ENCODE data around the gene C8A.

The C8A gene

DNA sequence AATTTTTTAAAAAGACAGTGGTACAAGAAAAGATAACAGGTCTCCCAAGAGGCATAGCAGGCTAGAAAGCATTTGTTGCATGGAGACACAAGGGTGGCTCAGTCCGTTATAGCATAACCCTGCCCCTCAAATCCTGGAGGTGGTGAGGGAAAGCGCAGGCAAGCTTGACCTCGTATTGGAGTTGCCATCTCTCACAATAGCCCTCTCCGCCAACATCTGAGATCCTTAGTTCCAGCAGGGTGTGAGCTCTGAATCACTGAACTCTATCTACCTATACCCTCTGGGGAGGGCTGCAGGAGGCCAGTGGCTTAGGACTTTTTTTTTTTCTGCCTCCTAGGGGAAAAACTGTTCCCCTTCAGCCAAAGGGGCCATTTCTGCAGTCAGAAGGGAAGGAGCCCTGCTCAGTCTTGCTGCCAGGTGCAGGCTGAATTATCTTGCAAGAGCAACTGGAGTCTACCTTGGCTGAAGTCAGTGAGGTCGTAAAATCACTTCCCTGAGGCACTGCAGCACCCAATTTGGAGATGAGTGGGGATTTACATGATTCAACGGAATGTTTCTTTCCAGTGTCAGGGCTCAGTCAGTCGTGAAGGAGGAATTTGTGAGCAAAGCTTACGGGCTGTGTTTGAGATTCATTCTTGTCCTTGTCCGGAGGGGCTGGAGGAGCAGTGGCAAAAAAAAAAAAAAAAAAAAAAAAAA lies 17.2 kb upstream of the C8A start:
- DNase-seq: no peak

DNA sequence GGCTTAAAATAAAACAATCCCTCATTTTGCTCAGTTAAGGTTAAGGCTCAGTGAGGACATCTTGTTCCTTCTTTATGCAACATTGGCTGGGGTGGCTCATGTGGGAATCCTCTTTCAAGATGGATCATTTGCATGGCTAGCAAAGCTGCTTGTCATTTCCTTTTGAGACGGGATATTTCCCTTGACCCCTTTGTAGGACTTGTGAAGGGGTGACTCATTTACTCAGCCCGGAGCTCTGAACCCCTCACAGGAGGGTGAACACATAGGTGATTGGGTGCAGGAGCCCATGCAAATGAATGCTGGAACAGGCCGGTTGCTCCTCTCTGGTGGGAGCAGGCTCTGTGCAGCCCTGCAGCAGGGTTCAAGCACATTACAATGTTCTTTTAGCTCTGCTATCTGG lies 15.8 kb upstream of the C8A start:
- no peak for DNase-seq

DNA sequence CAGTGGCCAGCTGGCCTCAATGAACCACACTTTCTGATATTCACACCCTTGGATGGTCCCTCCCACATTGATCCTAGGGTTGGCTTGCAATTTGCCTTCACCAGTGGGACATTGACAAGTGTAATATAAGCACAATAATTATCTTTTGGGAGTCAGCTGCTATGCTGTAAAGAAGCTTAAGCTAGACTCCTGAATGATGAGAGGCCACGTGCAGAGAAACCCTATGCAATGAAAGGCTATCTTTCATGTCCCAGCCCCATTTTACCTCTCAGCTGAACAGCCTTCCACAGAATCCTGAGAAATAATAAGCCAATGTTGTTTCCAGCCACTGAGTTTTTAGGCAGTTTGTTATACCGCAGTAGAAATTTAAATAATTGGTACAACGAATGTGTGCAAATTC lies 11.1 kb upstream of the C8A start:
- DNase-seq: no peak

DNA sequence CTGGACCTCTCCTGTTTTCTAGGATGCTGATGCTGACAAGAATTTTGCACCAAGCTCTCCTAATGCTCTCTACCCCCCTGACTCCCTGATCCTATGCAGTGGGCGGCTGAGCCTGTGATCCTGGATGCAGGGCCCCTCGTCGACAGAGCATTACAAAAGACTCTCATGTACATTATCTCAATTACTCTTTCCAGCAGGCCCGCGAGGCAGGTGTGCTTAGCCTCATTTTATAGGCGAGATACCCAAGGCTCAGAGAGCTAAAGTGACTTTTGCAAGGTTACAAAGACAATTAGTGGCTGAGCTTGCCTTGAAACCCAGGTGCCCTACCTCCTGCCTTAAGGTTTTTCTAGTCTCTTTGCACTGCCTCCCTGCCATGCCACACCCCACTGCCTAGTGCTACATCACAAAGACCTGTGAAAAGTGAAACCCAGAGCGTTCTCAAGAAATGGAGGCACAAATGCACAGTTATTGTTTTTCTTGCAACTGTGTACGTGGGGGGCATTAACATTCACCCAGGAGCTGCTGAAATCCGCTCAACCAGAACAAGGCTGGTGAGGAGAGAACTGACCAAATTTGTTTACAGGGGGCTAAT lies 10.0 kb upstream of the C8A start:
- no peak for DNase-seq

DNA sequence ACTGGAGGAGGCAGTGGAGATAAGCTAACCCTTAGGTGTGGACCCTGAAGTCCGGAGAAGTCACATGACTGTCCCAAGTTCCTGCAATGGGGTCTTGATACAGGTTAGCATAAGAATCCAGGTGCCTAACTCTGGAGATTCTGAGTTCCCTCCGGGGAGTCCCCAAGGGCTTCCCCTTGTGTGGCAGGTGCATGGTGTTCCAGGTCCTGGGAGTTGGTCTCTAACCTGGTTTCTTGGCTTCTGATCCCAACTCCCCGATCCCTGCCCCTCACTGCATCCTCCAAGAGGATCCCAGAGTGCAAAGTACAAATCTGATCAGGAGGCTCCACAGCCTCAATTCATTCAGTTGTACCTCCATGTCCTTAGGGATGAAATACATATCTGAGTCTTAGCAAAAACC lies 9.3 kb upstream of the C8A start:
- DNase-seq: no peak

DNA sequence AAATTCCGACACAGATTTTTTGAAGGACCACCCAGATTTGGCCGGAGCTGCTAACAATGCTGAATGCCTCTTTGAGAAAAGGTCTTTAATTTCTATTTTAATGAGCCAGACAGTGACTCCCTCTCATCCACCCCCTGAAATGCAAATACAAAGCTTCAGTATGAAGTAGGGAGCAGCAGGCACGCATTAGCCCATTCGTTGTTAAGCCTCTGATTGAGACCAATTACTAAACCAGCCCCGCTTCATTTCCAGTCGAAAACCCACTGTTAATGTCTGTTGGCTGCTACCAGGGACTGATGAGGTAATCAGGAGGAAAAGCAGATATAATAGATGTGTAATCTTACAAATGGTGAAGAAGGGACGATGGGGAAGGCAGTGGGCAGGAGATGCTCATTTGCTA lies 4.8 kb upstream of the C8A start:
- no peak for DNase-seq

DNA sequence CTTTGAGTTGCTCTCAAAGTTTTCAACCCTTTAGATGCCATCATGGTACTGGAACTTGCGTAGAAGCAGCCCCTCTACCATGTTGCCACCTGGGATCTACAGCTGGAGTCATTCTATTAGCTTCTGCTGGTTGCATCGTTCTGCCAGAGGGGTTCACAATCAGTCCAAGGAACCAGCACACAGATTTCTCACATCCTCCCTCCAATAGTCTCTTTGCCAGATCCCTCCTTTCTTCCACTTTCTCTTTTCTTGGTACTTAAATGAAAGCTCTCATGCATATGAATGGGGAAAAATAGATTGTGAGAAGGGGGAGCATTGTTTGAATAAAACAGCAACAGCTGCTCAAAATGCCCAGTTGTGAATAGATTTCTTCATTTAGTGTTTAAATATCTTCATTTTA lies 4.2 kb upstream of the C8A start:
- DNase-seq: no peak

DNA sequence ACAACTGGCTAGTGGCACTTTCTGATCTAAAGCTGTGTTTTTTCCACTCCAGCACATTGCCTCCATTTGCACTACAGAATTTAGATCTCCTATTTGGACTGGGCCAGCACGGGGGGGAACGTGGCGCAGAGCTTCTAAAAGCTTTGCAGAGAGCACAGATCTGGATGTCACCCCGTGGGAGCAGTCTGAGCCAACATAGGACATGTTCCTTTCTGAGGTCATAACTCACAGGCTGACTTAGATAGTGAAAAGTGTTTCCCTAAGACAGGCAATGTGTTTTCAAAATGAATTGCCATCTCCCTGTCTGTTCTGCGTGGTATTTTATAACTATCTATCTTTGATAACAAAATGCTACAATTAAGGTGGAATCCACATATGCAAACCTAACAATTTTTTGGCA lies 3.7 kb upstream of the C8A start:
- DNase-seq: no peak

DNA sequence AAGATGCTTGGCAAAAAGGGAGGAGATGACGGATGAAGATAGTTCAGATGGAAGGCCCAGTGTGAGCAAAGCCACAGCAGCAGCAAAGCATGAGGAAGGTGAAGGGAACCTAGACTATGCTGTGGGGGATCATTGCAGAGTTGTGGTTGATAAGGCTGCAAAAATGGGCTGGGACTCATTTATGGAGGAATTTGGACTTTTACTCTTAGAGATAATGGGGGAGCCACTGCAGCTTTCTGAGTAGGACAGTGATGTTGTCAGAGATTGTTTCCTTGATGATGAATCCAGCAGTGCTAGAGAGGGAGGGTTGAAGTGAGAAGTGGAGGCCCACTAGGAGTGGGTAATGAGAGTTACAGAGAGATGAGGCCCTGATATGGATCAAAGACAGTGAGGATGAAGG lies 2.1 kb upstream of the C8A start:
- DNase-seq: no peak

DNA sequence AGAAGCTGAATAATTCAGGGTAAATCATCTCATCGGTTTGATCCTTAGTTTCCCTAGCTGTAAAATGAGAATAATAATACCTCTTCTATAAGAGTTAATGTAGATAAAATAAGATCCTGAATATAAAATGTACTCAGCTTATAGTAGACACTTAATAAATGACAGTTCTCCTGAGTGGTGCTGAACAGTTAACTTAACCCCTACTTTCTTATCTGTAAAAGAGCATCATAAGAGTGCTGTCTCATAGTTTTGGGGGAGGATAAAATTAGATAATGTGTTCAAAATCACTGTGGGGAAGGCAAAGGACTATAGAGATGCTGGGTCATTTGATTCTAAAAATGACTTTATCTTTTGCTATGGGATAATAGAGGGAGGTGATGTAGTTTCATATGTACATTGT lies 593 bp downstream of the C8A start:
- DNase-seq: no peak

DNA sequence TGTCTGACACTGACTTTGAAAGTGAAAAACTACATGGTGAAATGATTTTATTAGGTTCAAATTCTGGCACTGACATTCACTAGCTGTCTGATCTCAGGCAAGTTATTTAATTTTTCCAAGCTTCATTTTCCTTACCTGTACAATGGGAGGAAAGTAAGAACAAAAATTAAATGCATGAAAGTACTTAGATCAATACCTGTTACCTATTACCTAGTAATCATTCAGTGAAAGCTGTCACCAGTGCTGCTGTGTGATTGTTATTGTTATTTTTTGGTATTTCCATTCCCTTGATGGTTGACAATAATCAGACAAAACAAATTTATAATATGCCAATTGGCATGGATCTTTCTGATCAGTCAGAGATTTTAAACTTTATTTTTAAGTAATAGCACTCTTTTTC lies 1.6 kb downstream of the C8A start:
- no peak for DNase-seq

DNA sequence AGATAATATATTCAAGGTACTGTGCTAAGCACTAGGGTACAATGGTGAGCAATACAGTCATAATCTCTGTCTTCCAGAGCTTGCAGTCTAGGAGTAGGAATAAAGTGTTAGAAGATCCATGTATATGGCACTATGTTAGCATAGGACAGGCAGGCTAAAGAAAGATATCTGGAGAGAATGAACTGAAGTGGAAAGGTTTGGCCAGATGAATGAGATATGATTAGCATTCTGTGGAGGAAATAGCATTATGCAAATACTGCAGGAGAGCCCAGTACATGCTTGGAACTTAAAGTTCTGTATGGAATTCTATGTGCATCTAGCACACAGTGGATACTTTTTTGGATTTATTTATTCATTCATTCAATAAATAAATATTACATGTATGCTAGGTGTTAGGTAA lies 4.7 kb downstream of the C8A start:
- DNase-seq: no peak

DNA sequence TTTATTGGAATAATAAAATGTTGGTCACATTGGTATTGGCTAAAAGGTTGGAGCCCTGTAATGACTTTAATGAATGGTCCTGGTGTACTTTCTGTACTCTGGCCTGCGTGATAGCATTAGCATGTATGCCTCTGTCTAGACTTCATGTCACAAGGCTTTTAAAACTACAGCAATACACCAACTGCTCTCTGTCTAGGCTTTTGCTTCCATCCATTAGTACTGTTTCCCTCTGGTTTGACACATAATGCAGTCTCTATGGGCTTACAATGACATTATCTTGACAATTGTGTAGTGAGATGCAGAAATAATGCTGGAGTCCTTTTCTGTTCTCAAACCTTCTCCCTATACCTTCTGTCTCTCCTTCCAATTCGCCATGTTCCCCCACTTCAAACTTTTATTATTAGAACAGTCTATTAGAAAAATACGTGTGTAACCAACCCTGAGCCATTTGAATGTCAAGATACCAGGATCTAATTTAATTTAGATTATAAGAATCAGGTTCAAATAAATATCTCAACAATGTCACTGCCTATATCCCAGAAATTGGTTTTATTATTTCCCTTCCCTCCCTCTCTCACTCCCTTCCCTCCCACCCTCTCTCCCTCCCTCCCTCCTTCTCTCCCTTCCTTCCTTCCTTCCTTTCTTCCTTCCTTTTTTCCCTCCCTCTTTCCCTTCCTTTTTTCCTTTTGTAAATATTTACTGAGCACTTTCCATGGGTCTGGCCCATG lies 8.8 kb downstream of the C8A start:
- no peak for DNase-seq

DNA sequence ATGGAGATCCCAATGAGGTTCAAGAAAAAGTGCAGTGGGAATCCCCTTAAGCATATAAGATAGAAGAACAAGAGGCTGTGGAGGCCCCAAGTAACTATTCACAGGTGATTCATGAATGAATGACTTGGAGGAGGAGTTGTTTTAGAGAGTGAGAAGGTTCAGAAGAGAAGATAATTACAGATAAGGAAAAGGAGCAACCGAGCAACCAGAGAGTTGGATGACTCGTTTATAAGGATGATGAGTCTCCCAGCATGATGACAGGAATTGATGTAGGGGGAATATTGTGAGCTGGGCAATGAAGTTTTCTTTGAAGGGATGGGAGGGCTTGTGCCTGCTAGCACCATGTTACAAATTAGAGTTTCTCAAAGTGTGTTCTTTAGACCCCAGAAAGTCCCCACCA lies 9.8 kb downstream of the C8A start:
- no peak for DNase-seq

DNA sequence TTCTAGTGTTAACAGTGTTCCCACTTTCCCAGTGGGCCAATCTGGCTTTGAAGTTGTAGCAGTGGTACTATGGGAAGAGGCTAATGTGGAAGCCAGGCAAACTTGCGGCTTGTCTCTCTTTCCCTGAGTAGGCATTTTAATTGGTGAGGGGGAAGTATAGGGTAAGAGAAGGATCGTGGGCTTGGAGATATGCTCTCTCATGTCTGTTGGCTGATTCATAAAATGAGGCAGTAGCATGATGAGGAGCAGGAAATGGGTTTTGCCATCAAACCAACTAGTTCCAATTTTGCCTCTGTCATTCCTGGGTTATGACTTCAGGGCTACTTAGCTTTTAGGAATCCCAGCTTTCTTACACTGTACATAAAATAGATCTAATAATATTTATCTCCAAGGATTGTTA lies 12.1 kb downstream of the C8A start:
- no peak for DNase-seq

DNA sequence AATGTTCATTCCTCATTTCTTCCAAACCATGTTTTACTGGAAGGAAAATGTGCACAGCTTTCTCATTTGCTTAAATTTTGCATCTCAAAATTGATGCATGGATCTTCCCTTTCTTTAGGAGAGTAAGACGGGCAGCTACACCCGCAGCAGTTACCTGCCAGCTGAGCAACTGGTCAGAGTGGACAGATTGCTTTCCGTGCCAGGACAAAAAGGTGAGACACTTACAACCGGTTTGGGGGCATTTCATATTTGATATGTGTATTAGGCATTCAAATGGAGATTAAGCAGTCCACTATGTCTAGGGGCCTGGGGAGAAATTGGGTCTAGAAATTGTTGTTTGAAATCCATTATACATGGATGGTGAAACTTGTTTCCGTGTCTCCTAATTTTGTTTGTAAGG lies 12.9 kb downstream of the C8A start:
- no peak for DNase-seq

DNA sequence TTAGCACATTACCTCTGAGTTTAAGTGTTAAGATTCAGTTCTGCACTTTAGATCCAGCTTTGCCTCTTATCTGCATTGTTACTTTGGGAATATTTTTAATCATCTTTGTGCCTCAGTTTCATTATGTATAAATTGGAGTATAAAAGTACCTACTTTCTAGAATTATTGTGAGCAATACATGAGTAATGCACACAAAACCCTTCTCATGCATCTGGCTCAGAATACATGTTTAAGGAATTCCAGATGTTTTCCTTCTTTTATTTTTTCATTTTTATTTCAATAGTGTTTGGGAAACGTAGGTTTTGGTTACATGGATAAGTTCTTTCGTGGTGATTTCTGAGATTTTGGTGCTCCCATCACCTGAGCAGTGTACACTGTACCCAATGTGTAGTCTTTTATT lies 14.2 kb downstream of the C8A start:
- no peak for DNase-seq

DNA sequence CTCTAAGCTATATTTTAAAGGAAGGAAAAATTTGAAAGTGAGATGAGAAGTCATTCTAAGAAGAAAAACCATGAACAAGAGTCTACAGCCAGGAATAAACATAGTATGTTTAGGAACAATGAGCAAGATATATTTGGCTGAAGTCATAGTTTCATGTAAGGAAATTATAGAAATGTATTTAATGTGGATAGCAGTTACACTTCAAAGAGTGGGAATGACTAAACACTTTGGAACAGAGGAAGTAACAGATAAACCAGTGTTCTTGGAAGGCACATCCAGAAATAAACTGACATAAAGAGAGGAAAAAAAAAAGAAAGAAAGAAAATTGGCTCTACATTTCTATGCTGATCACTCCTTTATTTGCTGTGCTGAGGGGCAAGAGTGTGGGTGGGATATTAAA lies 18.0 kb downstream of the C8A start:
- DNase-seq: no peak

DNA sequence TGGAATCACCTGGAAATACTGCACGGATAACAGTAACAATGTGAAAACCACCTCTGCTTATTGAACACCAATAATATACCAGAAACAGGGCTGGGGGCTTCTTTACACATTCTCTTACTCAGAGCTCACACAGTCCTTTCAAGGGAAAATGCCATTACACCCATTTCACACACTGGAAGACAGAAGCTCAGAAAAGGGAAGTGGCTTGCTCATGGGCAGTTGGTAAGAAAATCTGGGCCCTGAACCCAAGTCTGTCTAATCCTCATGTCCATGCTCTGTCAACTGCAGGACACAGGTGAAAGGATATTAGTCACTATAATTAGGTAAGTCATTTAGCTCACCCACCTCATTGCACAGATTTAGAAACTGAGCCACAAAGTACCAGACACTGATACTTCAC lies 18.6 kb downstream of the C8A start:
- no peak for DNase-seq

DNA sequence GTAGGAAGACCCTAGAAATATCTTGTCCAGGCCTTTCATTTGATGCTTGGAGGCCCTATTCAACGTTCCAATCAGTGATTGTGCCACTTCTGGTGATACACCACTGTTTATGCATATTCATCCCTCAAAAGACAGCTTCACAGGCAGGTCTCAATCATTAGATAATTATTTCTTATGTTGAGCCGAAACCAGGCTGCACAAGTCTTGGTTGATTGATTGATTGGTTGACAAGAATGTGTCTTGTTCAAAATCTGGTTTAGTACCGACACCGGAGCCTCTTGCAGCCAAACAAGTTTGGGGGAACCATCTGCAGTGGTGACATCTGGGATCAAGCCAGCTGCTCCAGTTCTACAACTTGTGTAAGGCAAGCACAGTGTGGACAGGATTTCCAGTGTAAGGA lies 20.1 kb downstream of the C8A start:
- no peak for DNase-seq

DNA sequence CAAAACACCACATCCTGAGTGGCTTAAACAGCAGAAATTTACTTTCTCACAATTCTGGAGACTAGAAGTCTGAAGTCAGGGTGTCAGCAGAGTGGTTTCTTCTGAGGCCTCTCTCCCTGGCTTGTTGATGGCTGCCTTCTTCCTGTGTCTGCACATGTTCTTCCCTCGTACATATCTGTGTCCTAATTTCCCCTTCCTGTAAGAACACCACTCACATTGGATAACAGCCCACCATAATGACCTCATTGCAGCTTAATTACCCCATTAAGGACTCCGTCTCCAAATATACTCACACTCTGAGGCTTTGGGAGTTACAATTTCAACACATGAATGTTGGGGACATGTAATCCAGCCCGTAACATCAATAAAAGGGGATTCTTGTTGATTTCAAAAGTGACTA lies 23.4 kb downstream of the C8A start:
- DNase-seq: no peak

DNA sequence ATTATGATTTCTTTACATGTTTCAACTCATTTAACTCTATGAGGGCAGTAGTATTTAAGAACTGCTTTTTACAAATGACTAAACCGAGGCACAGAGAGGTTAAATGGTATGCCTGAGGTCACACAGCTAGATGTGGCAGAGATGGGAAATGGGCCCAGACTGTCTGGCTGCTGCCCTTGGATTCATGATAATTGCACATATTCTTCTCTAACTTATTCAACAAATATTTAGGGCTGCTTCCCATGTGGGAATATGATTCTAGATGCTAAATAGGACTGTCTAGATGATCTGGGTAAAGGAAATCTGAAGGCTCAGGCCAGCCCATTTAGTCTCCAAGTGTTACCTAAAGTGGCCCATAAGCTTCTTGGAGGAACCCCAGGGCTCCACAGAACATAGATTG lies 26.2 kb downstream of the C8A start:
- no peak for DNase-seq

DNA sequence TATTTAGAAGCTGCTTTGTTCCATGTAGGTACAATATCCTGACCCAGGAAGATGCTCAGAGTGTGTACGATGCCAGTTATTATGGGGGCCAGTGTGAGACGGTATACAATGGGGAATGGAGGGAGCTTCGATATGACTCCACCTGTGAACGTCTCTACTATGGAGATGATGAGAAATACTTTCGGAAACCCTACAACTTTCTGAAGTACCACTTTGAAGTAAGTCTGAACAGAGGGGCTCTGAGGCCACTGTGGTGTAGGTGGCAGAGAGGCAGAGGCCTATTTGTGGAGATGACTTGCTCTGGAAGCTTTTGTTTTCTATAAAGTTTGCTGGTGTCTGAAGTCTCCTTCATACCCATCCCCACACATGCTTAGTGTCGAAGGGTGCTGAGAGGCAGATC lies 26.8 kb downstream of the C8A start:
- no peak for DNase-seq

DNA sequence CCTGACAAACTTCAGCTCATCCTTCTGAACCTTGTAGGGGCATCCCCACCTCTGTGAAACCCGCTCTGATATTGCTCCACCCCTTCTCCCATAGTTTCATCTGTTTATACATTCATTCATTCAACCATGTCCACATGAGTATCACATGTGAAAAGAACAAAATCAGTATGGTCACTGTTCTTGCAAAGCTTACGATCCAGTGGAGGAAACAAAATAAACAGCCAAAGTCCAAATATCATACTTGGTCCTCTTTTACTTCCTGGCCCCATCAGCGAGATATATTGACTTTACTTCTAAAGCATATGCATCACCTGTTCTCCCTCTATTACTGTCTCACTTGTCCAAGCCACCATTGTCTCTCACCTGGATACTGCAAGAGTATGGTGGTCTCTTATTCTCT lies 35.6 kb downstream of the C8A start:
- DNase-seq: no peak

DNA sequence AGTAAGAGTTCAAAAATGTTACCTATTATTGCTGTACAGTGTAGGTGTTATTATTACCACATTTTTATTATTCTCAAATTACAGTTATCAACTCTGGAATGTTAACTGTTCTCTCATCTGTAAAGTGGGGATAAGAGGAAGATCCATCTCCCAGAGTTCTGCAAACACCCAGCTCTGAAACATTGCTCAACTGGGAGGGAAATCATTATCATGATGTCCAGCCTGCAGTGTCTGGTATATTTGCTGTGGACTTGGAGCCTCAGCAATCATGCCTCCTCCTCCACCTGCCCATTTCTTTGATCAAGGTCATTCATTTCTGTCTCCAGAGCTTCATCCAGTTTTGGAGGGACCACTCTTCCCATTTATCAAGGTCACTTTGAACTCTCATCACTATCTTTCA lies 39.4 kb downstream of the C8A start:
- DNase-seq: no peak

Data from NCI-H510A treated with DMSO at 0.1 percent for 48 hours (cell line).